ENCODE results near the gene RIPOR3. TPM values are rescaled to one million over a fixed set of nuclear protein-coding genes. Genes with fewer than 3 reads are reported as not detected.

Gene RIPOR3
- total RNA-seq, 3 donors from 2014 or later (not counting 1 experiment from before 2014, with no cell fraction given) = 0.45 TPM; not detected in 2

GRCh38 chr20:50536333-50536732, 155.0 kb downstream of the RIPOR3 start:
- no peak for TF ChIP-seq CTCF (IDR thresholded peaks at IDR 0.05)
- H3K9me3 ChIP-seq (ENCODE audit: control insufficient read depth, insufficient read depth, low read length) = no peaks in the 10 kb centered on the region
- peaks cover 27% of the 10 kb centered on the region for H3K4me1 ChIP-seq (ENCODE audit: control insufficient read depth, insufficient read depth, low read length)
- DNase-seq = no peak
- no peak for ATAC-seq
- intact Hi-C loops (cut with micrococcal nuclease) = no loop called here
- H3K4me3 ChIP-seq (ENCODE audit: low read length) = no peak overlapping the region
- no peak overlapping the region for H3K27ac Mint-ChIP-seq
- no peaks in the 10 kb centered on the region for H3K36me3 ChIP-seq (ENCODE audit: control insufficient read depth, insufficient read depth, low read length)
- no peaks in the 10 kb centered on the region for H3K9me3 Mint-ChIP-seq
- 58% methylated on average over 2 of the region's 4 CpGs for WGBS (ENCODE audit: insufficient coverage)
- H3K36me3 Mint-ChIP-seq = no peaks in the 10 kb centered on the region
- H3K27me3 ChIP-seq (ENCODE audit: control insufficient read depth, insufficient read depth, low read length) = no peaks in the 10 kb centered on the region
- no peak overlapping the region for H3K4me3 Mint-ChIP-seq
- no peaks in the 10 kb centered on the region for H3K27me3 Mint-ChIP-seq (ENCODE audit: low read depth in 2 of 2)
- H3K4me1 Mint-ChIP-seq = peaks cover 71 to 79% of the 10 kb centered on the region in 2 donors
- H3K27ac ChIP-seq (ENCODE audit: low read length) = no peak overlapping the region

Other genes with a start within 250 kb of the RIPOR3 start
- 10 to 100 TPM; 52.9 to 64.5 (median 58.3) TPM for gene PTPN1, start 181.2 kb downstream of the RIPOR3 start, total RNA-seq
- 1 to 10 TPM; 1.5 to 5.0 (median 4.1) TPM for gene PARD6B, start 40.0 kb upstream of the RIPOR3 start, total RNA-seq
- 10 to 100 TPM in 2 of 3 donors, 1 to 10 TPM in 1; 7.7 to 13.5 (median 10.5) TPM for gene BCAS4, start 103.5 kb upstream of the RIPOR3 start, total RNA-seq
- 10 to 100 TPM; 56.8 to 75.8 (median 66.8) TPM for gene ADNP, start 239.9 kb upstream of the RIPOR3 start, total RNA-seq

Measured in natural killer cell (primary cell).